ENCODE measurements around the gene MISP3.

Gene MISP3

DNA sequence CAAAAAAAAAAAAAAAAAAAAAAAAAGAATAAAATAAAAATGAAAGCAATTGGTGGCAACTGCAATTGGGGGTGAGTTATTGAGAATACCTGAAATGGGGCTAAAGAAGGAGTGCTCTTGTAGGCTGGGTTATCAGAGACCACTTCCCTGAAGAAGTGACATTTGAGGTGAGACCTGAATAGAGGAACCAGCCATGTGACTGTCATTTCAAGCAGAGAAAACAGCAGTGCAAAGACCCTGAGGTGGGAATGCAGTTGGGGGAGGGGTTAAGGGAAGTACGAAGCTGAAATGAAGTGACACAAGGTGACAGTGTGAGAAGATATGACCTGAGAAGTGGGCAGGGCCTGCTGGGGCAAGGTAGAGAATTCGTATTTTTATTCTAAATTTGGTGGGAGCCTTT lies 6.5 kb upstream of the MISP3 start:
- Histone ChIP-seq H3K79me2 (ENCODE audit: control insufficient read depth, insufficient read depth, low read length, poor library complexity) (no peaks in the 10 kb centered on the region), H4K91ac (ENCODE audit: low read depth, low read length) (no peak overlapping the region), H2BK12ac (ENCODE audit: low read length) (no peak overlapping the region), H4K12ac (ENCODE audit: low read depth, low read length) (no peak overlapping the region), H3K4me1 (ENCODE audit: control insufficient read depth in 1 of 2, insufficient read depth in 2 of 2, low read length in 2 of 2) (peaks cover 0 to 4% of the 10 kb centered on the region in 2 experiments), H3K4me3 (ENCODE audit: low read depth, low read length) (no peak overlapping the region), H3K4ac (ENCODE audit: low read depth, low read length) (no peak overlapping the region), H3K9me3 (ENCODE audit: insufficient read depth, low read depth, low read length) (no peaks in the 10 kb centered on the region), H3K79me1 (ENCODE audit: low read length) (peaks cover 3% of the 10 kb centered on the region), H2BK120ac (ENCODE audit: insufficient read depth, low read length, poor library complexity) (no peak overlapping the region), H3K18ac (ENCODE audit: low read length) (no peak overlapping the region), H3K36me3 (ENCODE audit: control insufficient read depth in 1 of 2, insufficient read depth in 2 of 2, low read length in 2 of 2) (no peaks in the 10 kb centered on the region), H2AFZ (ENCODE audit: insufficient read depth, low read length, poor library complexity) (no peak overlapping the region), H3K27ac (ENCODE audit: low read depth, low read length) (no peak overlapping the region), H2BK5ac (ENCODE audit: low read depth, low read length, poor library complexity) (no peak overlapping the region), H3K27me3 (ENCODE audit: insufficient read depth, low read length) (no peaks in the 10 kb centered on the region), H4K8ac (ENCODE audit: low read depth, low read length) (no peak overlapping the region), H2AK5ac (ENCODE audit: low read length) (no peak overlapping the region), H3K4me2 (ENCODE audit: low read length) (no peak overlapping the region), H3K14ac (ENCODE audit: low read length) (no peak overlapping the region), H3K23ac (ENCODE audit: low read length) (no peak overlapping the region), H3K9ac (ENCODE audit: low read length) (no peak overlapping the region)
- no CpG with 5 or more reads among the region's 2 CpGs for WGBS (ENCODE audit: extremely low coverage, insufficient coverage, insufficient read length)
- DNase-seq: no peak

DNA sequence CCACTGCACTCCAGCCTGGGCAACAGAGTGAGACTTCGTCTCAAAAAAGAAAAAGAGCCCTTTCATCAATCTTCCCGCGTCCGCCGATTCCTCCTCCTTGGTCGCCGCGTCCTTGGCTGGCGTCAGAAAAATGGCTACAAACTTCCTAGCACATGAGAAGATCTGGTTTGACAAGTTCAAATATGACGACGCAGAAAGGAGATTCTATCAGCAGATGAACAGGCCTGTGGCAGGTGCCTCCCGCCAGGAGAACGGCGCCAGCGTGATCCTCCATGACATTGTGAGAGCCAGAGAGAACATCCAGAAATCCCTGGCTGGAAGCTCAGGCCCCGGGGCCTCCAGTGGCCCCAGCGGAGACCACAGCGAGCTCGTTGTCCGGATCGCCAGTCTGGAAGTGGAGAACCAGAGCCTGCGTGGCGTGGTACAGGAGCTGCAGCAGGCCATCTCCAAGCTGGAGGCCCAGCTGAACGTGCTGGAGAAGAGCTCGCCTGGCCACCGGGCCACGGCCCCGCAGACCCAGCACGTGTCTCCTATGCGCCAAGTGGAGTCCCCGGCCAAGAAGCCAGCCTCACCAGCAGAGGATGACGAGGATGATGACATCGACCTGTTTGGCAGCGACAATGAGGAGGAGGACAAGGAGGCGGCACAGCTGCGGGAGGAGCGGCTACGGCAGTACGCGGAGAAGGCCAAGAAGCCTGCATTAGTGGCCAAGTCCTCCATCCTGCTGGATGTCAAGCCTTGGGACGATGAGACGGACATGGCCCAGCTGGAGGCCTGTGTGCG lies 2.1 kb upstream of the MISP3 start:
- no peak overlapping the region for H3K23ac ChIP-seq (ENCODE audit: low read length)
- H2AK5ac ChIP-seq (ENCODE audit: low read length): no peak overlapping the region
- H3K4me2 ChIP-seq (ENCODE audit: low read length): no peak overlapping the region
- no peak overlapping the region for H3K4me3 ChIP-seq (ENCODE audit: low read depth, low read length)
- no peak overlapping the region for H3K4ac ChIP-seq (ENCODE audit: low read depth, low read length)
- H3K27me3 ChIP-seq (ENCODE audit: insufficient read depth, low read length): peaks cover 5% of the 10 kb centered on the region
- H3K27ac ChIP-seq (ENCODE audit: low read depth, low read length): no peak overlapping the region
- H4K12ac ChIP-seq (ENCODE audit: low read depth, low read length): no peak overlapping the region
- H3K36me3 ChIP-seq (ENCODE audit: control insufficient read depth in 1 of 2, insufficient read depth in 2 of 2, low read length in 2 of 2): no peaks in the 10 kb centered on the region
- no peak overlapping the region for H4K91ac ChIP-seq (ENCODE audit: low read depth, low read length)
- H2BK12ac ChIP-seq (ENCODE audit: low read length): no peak overlapping the region
- H3K79me1 ChIP-seq (ENCODE audit: low read length): peaks cover 17% of the 10 kb centered on the region
- no peaks in the 10 kb centered on the region for H3K9me3 ChIP-seq (ENCODE audit: insufficient read depth, low read depth, low read length)
- peaks cover 1% of the 10 kb centered on the region for H3K79me2 ChIP-seq (ENCODE audit: control insufficient read depth, insufficient read depth, low read length, poor library complexity)
- no peak overlapping the region for H2BK5ac ChIP-seq (ENCODE audit: low read depth, low read length, poor library complexity)
- peak; percentile 68 to 90 for DNase-seq
- H4K8ac ChIP-seq (ENCODE audit: low read depth, low read length): no peak overlapping the region
- H3K14ac ChIP-seq (ENCODE audit: low read length): no peak overlapping the region
- peaks cover 17 to 22% of the 10 kb centered on the region in 2 experiments for H3K4me1 ChIP-seq (ENCODE audit: control insufficient read depth in 1 of 2, insufficient read depth in 2 of 2, low read length in 2 of 2)
- no peak overlapping the region for H2BK120ac ChIP-seq (ENCODE audit: insufficient read depth, low read length, poor library complexity)
- H3K18ac ChIP-seq (ENCODE audit: low read length): no peak overlapping the region
- H3K9ac ChIP-seq (ENCODE audit: low read length): no peak overlapping the region
- H2AFZ ChIP-seq (ENCODE audit: insufficient read depth, low read length, poor library complexity): no peak overlapping the region
- no CpG with 5 or more reads among the region's 43 CpGs for WGBS (ENCODE audit: extremely low coverage, insufficient coverage, insufficient read length)

- peak; percentile 41 to 80 for DNase-seq
- no peak overlapping the region for H2AK5ac ChIP-seq (ENCODE audit: low read length)
- H4K8ac ChIP-seq (ENCODE audit: low read depth, low read length): peak overlapping the region; percentile 90
- H3K79me2 ChIP-seq (ENCODE audit: control insufficient read depth, insufficient read depth, low read length, poor library complexity): peaks cover 1% of the 10 kb centered on the region
- WGBS (ENCODE audit: extremely low coverage, insufficient coverage, insufficient read length): no CpG with 5 or more reads among the region's 106 CpGs
- peak overlapping the region; percentile 67 for H3K4ac ChIP-seq (ENCODE audit: low read depth, low read length)
- H3K4me2 ChIP-seq (ENCODE audit: low read length): peak overlapping the region; percentile 97
- peaks cover 5% of the 10 kb centered on the region for H3K27me3 ChIP-seq (ENCODE audit: insufficient read depth, low read length)
- H4K91ac ChIP-seq (ENCODE audit: low read depth, low read length): peak overlapping the region; percentile 91
- peak overlapping the region; percentile 35 for H4K12ac ChIP-seq (ENCODE audit: low read depth, low read length)
- H3K79me1 ChIP-seq (ENCODE audit: low read length): peaks cover 17% of the 10 kb centered on the region
- no peak overlapping the region for H3K23ac ChIP-seq (ENCODE audit: low read length)
- H3K9ac ChIP-seq (ENCODE audit: low read length): no peak overlapping the region
- no peak overlapping the region for H3K27ac ChIP-seq (ENCODE audit: low read depth, low read length)
- H3K4me1 ChIP-seq (ENCODE audit: control insufficient read depth in 1 of 2, insufficient read depth in 2 of 2, low read length in 2 of 2): peaks cover 17 to 22% of the 10 kb centered on the region in 2 experiments
- peak overlapping the region; percentile 88 for H3K14ac ChIP-seq (ENCODE audit: low read length)
- no peak overlapping the region for H2BK12ac ChIP-seq (ENCODE audit: low read length)
- H2BK120ac ChIP-seq (ENCODE audit: insufficient read depth, low read length, poor library complexity): peak overlapping the region; percentile 62
- H3K4me3 ChIP-seq (ENCODE audit: low read depth, low read length): peak overlapping the region; percentile 62
- no peak overlapping the region for H2BK5ac ChIP-seq (ENCODE audit: low read depth, low read length, poor library complexity)
- peak overlapping the region; percentile 80 for H3K18ac ChIP-seq (ENCODE audit: low read length)
- no peaks in the 10 kb centered on the region for H3K9me3 ChIP-seq (ENCODE audit: insufficient read depth, low read depth, low read length)
- peak overlapping the region; percentile 66 for H2AFZ ChIP-seq (ENCODE audit: insufficient read depth, low read length, poor library complexity)
- H3K36me3 ChIP-seq (ENCODE audit: control insufficient read depth in 1 of 2, insufficient read depth in 2 of 2, low read length in 2 of 2): no peaks in the 10 kb centered on the region
Observed at GRCh38 chr19:14073261-14073924, 807 bp downstream of the MISP3 start.

DNA sequence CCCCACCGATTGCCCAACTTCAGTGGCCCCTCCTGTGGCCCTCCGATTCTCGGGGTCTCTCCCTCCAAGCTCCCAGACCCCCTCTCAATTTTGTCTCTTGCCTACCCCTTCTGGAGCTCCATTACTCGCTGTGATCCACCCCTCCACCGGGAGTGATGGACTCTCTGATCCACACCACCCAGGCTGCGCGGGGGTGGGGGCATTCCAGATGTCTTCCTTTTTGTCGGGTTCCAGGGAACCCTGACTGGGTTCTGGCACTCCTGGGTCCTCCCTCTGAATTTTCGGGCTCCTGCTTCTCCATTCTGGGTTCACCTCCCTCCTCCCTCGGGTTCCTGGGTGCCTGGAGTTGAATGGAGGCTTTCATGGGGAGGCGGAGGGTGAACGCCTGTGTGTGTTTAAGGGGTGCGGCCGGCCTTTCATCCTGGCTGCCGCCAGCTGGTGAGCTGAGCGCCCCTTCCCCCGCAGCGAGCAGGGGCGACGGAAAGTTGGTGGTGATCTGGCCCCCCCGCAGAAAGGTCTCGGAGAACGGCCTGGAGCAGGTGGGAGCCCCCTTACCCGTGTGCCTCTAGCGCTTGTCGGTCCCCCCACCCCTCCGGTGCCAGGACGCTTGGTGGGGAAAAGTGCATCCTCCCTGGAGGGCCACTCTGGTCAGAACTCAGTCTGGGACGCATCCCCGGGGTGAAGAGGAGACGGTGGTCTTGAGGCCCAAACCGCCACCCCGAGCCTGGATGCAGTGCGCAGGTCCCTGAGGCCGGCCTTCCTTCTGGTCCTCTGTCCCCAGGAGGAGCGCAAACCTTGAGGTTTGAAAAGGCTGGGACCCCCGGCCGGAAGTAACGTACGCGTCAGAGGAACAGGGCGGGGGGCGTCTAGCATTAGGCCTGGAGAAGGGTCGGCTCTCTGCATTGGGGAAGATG lies 1.6 kb downstream of the MISP3 start:
- peak overlapping the region; percentile 35 for H4K12ac ChIP-seq (ENCODE audit: low read depth, low read length)
- peaks cover 1% of the 10 kb centered on the region for H3K79me2 ChIP-seq (ENCODE audit: control insufficient read depth, insufficient read depth, low read length, poor library complexity)
- WGBS (ENCODE audit: extremely low coverage, insufficient coverage, insufficient read length): no CpG with 5 or more reads among the region's 44 CpGs
- H4K8ac ChIP-seq (ENCODE audit: low read depth, low read length): peak overlapping the region; percentile 90
- H2BK5ac ChIP-seq (ENCODE audit: low read depth, low read length, poor library complexity): no peak overlapping the region
- H3K27ac ChIP-seq (ENCODE audit: low read depth, low read length): no peak overlapping the region
- H2BK120ac ChIP-seq (ENCODE audit: insufficient read depth, low read length, poor library complexity): peak overlapping the region; percentile 62
- no peaks in the 10 kb centered on the region for H3K36me3 ChIP-seq (ENCODE audit: control insufficient read depth in 1 of 2, insufficient read depth in 2 of 2, low read length in 2 of 2)
- no peak overlapping the region for H3K23ac ChIP-seq (ENCODE audit: low read length)
- DNase-seq: peak in 1 of 2 donors; percentile 30
- no peak overlapping the region for H2BK12ac ChIP-seq (ENCODE audit: low read length)
- peaks cover 5% of the 10 kb centered on the region for H3K27me3 ChIP-seq (ENCODE audit: insufficient read depth, low read length)
- H4K91ac ChIP-seq (ENCODE audit: low read depth, low read length): peak overlapping the region; percentile 91
- H3K14ac ChIP-seq (ENCODE audit: low read length): peak overlapping the region; percentile 88
- peaks cover 17 to 22% of the 10 kb centered on the region in 2 experiments for H3K4me1 ChIP-seq (ENCODE audit: control insufficient read depth in 1 of 2, insufficient read depth in 2 of 2, low read length in 2 of 2)
- H3K9ac ChIP-seq (ENCODE audit: low read length): no peak overlapping the region
- peak overlapping the region; percentile 67 for H3K4ac ChIP-seq (ENCODE audit: low read depth, low read length)
- H3K4me2 ChIP-seq (ENCODE audit: low read length): peak overlapping the region; percentile 97
- peaks cover 17% of the 10 kb centered on the region for H3K79me1 ChIP-seq (ENCODE audit: low read length)
- H3K18ac ChIP-seq (ENCODE audit: low read length): peak overlapping the region; percentile 80
- peak overlapping the region; percentile 36 for H2AK5ac ChIP-seq (ENCODE audit: low read length)
- H3K9me3 ChIP-seq (ENCODE audit: insufficient read depth, low read depth, low read length): no peaks in the 10 kb centered on the region
- peak overlapping the region; percentile 66 for H2AFZ ChIP-seq (ENCODE audit: insufficient read depth, low read length, poor library complexity)
- peak overlapping the region; percentile 62 for H3K4me3 ChIP-seq (ENCODE audit: low read depth, low read length)

Data from trophoblast cell (in vitro differentiated cells and primary cell).